Testis (tissue), 2 donors: Measurements from ENCODE around the gene KRT74.
A peak's percentile ranks its signal among the peaks of the same experiment; 100 is the strongest.

Experiments
- POLR2A ChIP-seq: fragments of 450-650 bp; IDR thresholded peaks from one replicate; pipeline ENCODE4 v1.6.1; 2017; ENCODE audit warnings: antibody characterized with exemption, mild to moderate bottlenecking, moderate library complexity
- TF ChIP-seq, protein P1 (sequence below), 3 experiments: fragments of 450-650 bp in 2 of 3; fragments of 200-600 bp in 1 of 3; sonication (generic) in 1 of 3; IDR thresholded peaks; one replicate each; pipeline ENCODE4 v1.5.1; 2016 to 2019; ENCODE audit warnings: antibody characterized with exemption in 3 of 3, mild to moderate bottlenecking in 2 of 3, moderate library complexity in 1 of 3

DNA sequence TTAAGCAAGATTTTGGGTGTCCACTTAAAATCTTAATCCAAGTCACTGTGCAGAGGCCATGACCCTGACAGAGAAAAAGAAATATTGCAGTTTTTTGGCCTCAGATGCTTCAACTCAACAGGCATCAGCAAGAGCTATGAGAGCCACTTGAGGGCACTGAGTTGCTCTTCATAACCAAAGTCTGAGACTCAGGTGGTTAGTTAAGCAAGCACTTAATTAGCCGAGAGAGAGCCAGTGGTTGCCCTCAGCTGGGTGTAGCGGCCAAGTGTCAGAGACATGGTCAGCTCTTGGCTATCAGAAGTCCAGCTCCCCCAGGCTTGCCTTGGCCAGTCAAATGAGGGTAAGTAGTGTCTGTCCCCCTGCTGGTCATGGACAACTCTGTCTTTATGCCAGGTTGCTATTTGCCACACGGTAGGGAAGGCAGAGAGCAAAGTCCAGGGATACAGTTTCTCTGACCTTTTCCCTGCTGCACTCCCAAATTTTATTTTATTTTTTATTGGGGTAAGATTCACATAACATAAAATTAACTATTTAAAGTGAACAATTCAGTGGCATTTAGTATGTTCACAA is 11.7 kb downstream of the KRT74 start:
- TF ChIP-seq, protein P1, sequence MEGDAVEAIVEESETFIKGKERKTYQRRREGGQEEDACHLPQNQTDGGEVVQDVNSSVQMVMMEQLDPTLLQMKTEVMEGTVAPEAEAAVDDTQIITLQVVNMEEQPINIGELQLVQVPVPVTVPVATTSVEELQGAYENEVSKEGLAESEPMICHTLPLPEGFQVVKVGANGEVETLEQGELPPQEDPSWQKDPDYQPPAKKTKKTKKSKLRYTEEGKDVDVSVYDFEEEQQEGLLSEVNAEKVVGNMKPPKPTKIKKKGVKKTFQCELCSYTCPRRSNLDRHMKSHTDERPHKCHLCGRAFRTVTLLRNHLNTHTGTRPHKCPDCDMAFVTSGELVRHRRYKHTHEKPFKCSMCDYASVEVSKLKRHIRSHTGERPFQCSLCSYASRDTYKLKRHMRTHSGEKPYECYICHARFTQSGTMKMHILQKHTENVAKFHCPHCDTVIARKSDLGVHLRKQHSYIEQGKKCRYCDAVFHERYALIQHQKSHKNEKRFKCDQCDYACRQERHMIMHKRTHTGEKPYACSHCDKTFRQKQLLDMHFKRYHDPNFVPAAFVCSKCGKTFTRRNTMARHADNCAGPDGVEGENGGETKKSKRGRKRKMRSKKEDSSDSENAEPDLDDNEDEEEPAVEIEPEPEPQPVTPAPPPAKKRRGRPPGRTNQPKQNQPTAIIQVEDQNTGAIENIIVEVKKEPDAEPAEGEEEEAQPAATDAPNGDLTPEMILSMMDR (IDR thresholded peaks at IDR 0.05), result peak in 1 of 3 experiments; percentile 28
- TF ChIP-seq POLR2A, result no peak
